Esophagus muscularis mucosa (tissue), 3 donors: ENCODE data around the gene SERPING1.

Source experiments
- EP300 ChIP-seq: sonication (generic); formaldehyde crosslinking; IDR thresholded peaks from one replicate; pipeline ENCODE4 v1.6.1; 2017; ENCODE audit warnings: antibody characterized with exemption
- TF ChIP-seq, protein P1 (sequence below), 3 experiments: fragments of 200-600 bp in 2 of 3; fragments of 450-650 bp in 1 of 3; sonication (generic) in 2 of 3; IDR thresholded peaks; one replicate each; pipeline ENCODE4 v1.5.1; 2017 to 2019; ENCODE audit warnings: antibody characterized with exemption in 3 of 3, mild to moderate bottlenecking in 2 of 3, moderate library complexity in 1 of 3

GRCh38 chr11:57635246-57635645 lies 37.8 kb downstream of the SERPING1 start:
- TF ChIP-seq, protein P1, sequence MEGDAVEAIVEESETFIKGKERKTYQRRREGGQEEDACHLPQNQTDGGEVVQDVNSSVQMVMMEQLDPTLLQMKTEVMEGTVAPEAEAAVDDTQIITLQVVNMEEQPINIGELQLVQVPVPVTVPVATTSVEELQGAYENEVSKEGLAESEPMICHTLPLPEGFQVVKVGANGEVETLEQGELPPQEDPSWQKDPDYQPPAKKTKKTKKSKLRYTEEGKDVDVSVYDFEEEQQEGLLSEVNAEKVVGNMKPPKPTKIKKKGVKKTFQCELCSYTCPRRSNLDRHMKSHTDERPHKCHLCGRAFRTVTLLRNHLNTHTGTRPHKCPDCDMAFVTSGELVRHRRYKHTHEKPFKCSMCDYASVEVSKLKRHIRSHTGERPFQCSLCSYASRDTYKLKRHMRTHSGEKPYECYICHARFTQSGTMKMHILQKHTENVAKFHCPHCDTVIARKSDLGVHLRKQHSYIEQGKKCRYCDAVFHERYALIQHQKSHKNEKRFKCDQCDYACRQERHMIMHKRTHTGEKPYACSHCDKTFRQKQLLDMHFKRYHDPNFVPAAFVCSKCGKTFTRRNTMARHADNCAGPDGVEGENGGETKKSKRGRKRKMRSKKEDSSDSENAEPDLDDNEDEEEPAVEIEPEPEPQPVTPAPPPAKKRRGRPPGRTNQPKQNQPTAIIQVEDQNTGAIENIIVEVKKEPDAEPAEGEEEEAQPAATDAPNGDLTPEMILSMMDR (IDR thresholded peaks at IDR 0.05): no peak
- TF ChIP-seq EP300: no peak
